GM12891 (cell line): ENCODE data around the gene EPB41L5.

ENCODE experiments used
- PAX5 ChIP-seq: IDR thresholded peaks from 2 replicates; pipeline ENCODE4 v1.6.1; 2011; ENCODE audit warnings: low read length, moderate library complexity, mild to moderate bottlenecking; ENCODE audit not compliant: insufficient read depth, severe bottlenecking
- POLR2A ChIP-seq: IDR thresholded peaks from 2 replicates; pipeline ENCODE4 v1.6.1; 2011; ENCODE audit warnings: low read depth, low read length, control low read depth
- POLR2AphosphoS5 ChIP-seq: IDR thresholded peaks from 2 replicates; pipeline ENCODE4 v1.6.1; 2011; ENCODE audit warnings: low read depth, low read length, control low read depth
- POU2F2 ChIP-seq: IDR thresholded peaks from 2 replicates; pipeline ENCODE4 v1.6.1; 2011; ENCODE audit warnings: low read depth, mild to moderate bottlenecking, control low read depth, low read length, moderate library complexity
- SPI1 ChIP-seq: IDR thresholded peaks from 2 replicates; pipeline ENCODE4 v1.6.1; 2011; ENCODE audit warnings: low read depth, low read length, control low read depth
- TAF1 ChIP-seq: IDR thresholded peaks from 2 replicates; pipeline ENCODE4 v1.6.1; 2011; ENCODE audit warnings: low read depth, low read length, control low read depth

- TF ChIP-seq POLR2A (no peak), TAF1 (no peak), POLR2AphosphoS5 (no peak), PAX5 (no peak), SPI1 (no peak), POU2F2 (no peak)
Observed at GRCh38 chr2:119983108-119983507, 29.8 kb upstream of the EPB41L5 start.
